ENCODE results near the gene SLC10A7.

GRCh38 chr4:146333187-146333894 lies 188.4 kb downstream of the SLC10A7 start:
- TF ChIP-seq CTCF (conservative IDR thresholded peaks at IDR 0.05; ENCODE audit: low read depth in 2 of 2) = no peak
- TF ChIP-seq EZH2 (IDR thresholded peaks at IDR 0.05; ENCODE audit: low read depth, unreplicated experiment) = no peak
- TF ChIP-seq ZNF114 (CRISPR knock-in tag; IDR thresholded peaks at IDR 0.05) = no peak

Data from GM23338 (cell line).